ENCODE measurements around the gene BTLA.
"Not testable (repeated sequence)": the region's sequence is repeated elsewhere in the genome, so short reads cannot be mapped to it uniquely, and the experiment has no call there.

BTLA gene

GRCh38 chr3:112446343-112446742, 52.9 kb downstream of the BTLA start:
- no peak for DNase-seq (ENCODE audit: low spot score)

DNA sequence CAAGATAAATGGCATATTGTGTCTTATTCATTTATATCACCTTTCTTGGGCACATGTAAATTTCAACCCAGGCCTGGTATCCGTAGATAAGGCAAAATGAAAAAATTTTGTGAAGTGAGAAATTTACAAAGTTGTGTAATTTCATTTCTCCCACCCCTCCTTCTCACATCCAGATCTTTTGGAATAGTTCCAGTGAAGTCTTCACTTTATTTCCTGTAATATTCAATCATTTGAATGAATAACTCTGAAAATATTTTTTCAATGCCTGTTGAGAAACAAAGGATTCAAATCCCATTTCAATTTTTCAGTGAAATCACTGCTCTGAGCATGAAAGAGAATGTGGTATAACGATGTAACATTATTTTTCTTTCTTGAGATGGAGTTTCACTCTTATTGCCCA, 53.4 kb downstream of the BTLA start:
- no peak for DNase-seq (ENCODE audit: low spot score)

DNA sequence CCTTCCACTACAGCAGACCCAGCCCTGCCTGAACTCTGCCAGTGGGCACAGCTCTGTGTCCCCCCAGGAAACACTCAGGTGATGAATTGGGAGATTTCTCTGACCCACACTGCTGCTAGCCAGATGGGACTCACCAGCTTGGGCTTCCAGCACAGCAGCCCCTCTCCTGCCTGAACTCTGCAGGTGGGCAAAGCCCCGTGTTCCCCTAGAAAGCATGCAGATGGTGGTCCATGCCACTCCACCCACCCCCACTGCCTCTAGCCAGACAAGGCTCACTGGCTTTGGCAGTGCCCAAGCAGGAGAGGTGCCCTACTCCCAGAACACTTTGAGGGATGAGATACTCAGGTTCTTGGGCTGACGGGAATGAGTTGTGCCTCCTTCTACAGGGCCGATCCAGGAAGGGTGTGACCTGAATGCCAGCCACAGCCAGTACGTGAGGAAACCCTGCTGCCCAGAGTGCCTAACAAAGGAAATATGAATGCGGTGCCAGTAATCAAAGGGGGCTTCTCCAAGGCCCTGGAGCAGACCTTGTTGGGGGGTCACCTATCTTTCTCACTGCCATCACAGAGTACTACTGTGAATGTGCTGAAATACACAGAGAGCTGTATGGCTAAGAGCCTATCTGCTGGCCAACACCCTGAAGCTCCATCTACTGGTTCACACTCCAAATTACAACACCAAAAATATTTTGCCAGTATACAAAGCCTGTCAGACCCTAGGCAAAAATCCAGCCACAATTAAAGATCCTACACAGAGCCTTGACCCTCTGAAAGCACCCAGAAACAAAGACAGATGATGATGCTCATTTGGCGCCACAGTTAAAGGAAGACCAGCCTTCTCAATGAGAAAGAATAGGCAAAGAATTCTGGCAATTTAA, 61.9 kb downstream of the BTLA start:
- no peak for DNase-seq (ENCODE audit: low spot score)

DNA sequence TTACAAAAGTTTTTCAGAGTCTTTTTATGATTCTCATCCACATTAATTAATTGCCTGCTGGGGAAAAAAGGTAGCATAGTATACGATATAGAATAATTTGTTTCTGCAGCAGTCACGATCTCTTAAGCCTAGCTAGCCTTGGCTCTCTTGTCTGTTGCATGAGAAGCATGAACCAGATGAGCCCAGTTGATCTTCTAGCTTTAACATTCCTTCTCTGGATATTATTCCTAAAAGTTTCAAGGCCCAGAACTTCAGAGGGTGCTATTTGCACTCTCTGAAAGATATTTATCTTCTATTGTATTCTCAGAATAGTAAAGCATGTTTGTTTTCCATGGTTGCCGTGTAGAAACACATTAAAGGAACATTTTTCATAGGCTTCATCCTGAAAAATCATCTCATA, 69.3 kb downstream of the BTLA start:
- no peak for DNase-seq (ENCODE audit: low spot score)

DNA sequence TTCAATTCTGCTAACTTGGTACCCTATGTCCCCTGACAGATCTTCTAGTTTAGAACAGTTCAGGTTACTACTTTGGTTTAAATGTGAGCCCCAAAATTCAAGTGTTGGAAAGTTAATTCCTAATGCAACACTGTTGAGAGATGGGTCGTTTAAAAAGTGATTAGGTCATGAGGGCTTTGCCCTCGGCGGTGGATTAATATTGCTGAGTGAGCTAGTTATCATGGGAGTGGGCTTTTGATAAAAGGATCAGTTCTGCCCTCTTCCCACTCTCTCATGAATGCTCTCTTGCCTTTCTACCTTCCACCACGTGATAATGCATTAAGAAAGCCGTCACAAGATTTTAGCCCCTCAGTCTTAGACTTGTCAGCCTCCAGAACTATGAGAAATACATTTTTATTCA, 72.1 kb downstream of the BTLA start:
- DNase-seq (ENCODE audit: low spot score) = no peak

- no peak for DNase-seq (ENCODE audit: low spot score)
These were observed 73.2 kb downstream of the BTLA start for GRCh38 chr3:112425858-112426750.

DNA sequence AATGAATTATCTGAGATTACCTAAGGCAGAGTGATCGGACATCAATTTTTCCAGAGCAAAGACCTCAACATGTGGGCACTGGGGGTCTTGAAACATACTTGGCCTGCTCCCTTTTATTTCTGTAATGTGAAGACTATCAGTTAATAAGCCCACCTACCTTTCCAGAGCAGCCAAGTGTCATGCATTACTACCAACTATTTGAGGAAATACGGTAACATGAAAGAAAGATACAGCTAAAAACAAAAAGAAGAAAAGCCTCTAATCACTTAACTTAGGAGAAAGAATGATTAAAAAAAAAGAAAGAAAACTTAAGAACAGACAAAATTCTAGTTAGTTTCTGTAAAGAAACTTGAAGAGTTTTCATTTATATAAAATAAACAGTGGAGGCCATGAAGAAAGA, 73.9 kb downstream of the BTLA start:
- no peak for DNase-seq (ENCODE audit: low spot score)

DNA sequence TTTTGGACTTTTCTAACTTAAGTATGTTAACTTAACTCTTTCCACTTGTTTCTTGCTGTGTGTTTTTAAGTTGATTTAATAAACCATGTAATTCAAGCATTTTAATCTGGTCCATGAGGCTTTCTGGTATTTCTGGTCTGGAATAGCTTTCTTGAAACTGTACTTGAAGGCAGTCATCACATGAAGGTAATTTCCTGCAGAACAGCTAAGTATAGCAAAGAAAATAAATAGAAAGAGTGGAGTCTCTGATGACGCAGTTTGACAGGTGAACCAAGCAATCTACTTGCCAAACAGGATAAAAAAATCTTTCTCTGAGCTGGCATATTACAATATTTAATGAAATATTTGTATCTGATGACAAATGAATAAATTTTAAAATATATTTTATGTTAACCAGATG, 74.9 kb downstream of the BTLA start:
- no peak for DNase-seq (ENCODE audit: low spot score)

GRCh38 chr3:112422921-112423320, 76.4 kb downstream of the BTLA start:
- DNase-seq (ENCODE audit: low spot score) = not testable (repeated sequence)

DNA sequence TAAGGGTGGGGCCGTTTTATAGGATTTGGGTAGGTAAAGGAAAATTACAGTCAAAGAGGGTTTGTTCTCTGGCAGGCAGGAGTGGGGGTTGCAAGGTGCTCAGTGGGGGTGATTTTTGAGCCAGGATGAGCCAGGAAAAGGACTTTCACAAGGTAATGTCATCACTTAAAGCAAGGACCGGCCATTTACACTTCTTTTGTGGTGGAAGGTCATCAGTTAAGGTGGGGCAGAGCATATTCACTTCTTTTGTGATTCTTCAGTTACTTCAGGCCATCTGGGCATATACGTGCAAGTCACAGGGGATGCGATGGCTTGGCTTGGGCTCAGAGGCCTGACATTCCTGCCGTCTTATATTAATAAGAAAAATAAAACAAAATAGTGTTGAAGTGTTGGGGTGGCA, 80.7 kb downstream of the BTLA start:
- DNase-seq (ENCODE audit: low spot score) = not testable (repeated sequence)

DNA sequence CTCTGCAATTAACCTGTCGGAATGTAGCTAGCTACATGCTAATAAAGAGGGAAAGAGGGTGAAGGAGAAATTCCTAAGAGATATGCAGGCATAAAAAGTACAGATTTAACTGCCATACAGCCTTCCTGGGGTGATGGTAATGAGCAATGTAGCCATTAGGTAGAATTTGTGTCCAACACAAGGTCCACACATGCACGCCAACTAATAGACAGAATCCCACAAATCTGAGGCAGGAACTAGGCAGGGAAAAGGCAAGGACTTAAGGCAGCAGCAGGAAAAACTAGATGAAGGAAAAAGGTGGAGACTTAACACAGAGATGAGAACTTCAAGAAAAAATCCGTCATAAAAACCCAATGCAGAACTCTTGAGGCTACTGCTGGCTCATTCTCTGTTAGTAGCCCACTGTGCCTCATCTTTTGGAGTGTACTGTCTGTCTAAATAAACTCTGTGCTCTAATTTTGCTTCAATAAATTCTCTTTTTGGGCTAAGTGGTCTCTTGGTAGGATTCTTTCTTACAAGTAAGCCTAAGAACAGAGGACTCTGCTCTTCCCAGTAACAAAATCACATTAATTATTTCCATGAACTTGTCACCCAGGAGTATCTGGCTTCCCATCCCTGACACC, 81.5 kb downstream of the BTLA start:
- DNase-seq (ENCODE audit: low spot score) = no peak

DNA sequence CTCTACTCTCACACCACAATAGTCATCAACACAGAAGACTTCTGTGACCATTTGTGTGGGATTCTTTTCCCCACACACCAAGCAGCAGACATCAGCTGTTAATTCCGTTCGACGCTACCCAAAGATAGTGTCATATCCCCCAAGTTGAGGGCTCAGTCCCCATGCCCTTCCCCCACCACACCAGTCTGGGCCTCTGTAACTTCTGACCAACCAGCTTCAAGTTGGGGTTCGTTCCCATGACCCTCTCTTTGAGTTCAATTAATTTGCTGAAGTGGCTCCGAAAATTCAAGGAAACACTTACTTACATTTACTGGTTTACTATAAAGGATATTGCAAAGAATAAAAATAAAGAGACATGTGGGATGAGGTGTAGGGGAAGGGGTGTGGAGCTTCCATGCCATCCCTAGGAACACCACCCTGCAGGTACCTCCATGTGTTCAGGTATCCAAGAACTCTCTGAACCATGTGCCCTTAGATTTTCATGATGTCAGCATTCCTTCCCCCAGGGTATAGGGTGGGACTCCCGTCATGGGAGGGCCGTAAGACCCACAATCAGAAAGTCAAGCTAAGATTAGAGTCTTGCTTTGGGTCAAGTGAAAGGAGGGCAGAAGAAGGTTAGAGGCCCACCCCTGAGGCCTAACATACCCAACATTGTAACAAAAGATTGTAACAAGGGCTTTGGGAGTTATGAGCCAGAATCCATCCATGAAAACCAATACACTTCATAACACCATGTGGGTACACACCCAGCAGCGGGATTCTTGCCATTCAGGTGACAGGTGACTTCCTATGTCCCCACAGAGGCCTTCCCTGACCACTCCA, 82.7 kb downstream of the BTLA start:
- no peak for DNase-seq (ENCODE audit: low spot score)

- no peak for DNase-seq (ENCODE audit: low spot score)
These were observed 83.9 kb downstream of the BTLA start for GRCh38 chr3:112415390-112415789.
